Right renal cortex interstitium (tissue), 3 donors: Measurements from ENCODE around the gene BARX2. TPM values are rescaled to one million over a fixed set of nuclear protein-coding genes. Genes with fewer than 3 reads are reported as not detected.
"Not testable (repeated sequence)": the region's sequence is repeated elsewhere in the genome, so short reads cannot be mapped to it uniquely, and the experiment has no call there.

Source experiments
- DNase-seq, 3 donors: peaks; one replicate each; pipeline ENCODE4 v3.0.0-alpha.2; 2013; ENCODE audit warnings: low read depth in 3 of 3, low spot score in 2 of 3
- polyA plus RNA-seq, 3 donors: library from polyadenylated mRNA; unstranded; fragments of 120-200 nt; gene quantifications; one replicate each; pipeline ENCODE4 v1.2.1, GENCODE V29; 2013; ENCODE audit not compliant: insufficient read length in 3 of 3

The BARX2 gene, protein sequence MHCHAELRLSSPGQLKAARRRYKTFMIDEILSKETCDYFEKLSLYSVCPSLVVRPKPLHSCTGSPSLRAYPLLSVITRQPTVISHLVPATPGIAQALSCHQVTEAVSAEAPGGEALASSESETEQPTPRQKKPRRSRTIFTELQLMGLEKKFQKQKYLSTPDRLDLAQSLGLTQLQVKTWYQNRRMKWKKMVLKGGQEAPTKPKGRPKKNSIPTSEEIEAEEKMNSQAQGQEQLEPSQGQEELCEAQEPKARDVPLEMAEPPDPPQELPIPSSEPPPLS
- polyA plus RNA-seq, result under 1 TPM; 0.53 to 0.74 (median 0.72) TPM

DNA sequence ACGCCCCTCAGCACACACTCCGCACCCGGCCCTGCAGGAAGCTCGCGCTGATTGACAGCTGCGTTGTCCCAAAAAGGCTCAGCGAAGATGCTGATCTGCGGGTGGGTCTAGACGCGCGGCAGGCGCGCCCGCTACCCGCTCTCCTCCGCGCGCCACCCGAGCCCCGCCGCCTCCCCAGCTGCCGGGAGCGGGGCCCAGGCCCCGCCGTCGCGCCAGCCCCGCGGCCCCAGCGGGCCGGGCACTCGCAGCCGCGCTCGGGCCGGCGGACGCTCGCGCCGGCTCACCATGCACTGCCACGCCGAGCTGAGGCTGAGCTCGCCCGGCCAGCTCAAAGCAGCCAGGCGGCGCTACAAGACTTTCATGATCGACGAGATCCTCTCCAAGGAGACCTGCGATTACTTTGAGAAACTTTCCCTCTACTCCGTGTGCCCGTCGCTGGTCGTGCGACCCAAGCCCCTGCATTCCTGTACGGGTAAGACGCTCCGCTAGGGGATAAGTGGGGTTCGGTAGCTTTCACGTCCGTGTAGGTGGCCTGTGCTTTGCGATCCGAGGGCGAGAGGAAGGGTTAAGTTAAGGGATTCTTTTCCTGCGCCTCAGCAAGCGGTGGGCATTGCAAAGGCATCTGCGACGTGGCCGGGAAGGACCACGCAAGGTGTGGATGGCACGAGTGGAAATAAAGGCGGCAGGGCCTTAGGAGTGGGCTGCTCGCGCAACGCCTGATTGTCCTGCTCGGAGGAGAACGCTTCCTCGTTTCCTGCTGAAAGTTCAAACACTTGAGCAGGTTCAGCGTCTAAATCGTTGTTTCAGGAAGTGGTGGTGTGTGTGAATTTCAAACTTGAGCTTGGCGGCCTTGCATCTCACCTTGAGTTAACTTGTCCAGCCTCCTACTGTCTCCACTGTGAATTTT lies at the start of gene BARX2:
BARX2 (plus strand) TSS at position 98 of the 907 bp plus-strand sequence; CDS start at position 286, 188 bp downstream.
- DNase-seq, result peak in 2 of 3 donors; percentile 57 to 67

DNA sequence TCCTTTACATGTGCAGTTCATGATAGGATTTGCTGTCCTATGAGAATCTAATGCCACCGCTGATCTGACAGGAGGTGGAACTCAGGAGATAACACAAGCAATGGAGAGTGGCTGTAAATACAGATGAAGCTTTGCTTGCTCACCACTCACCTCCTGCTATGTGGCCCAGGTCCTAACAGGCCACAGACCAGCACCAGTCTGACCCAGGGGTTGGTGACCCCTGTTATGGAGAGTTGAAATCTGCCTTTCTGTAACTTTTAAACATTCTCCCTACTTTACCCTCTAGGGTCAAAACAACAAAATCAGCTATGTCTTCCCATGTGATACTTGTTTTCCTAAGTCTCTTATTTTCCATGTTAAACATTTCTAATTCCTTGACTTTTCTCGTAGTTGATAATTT lies 48.7 kb upstream of the BARX2 start:
- DNase-seq, result no peak

DNA sequence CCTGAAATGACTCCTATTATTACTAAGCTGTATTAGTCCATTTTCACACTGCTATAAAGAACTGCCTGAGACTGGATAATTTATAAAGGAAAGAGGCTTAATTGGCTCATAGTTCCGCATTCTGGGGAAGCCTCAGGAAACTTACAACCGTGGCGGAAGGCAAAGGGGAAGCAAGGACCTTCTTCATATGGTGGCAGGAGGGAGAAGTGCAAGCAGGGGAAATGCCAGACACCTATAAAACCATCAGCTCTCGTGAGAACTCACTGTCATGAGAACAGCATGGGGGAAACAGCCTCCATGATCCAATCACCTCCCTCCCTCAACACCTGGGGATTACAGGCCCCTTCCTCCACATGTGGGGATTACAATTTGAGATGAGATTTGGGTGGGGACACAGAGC lies 47.9 kb upstream of the BARX2 start:
- DNase-seq, result not testable (repeated sequence)

DNA sequence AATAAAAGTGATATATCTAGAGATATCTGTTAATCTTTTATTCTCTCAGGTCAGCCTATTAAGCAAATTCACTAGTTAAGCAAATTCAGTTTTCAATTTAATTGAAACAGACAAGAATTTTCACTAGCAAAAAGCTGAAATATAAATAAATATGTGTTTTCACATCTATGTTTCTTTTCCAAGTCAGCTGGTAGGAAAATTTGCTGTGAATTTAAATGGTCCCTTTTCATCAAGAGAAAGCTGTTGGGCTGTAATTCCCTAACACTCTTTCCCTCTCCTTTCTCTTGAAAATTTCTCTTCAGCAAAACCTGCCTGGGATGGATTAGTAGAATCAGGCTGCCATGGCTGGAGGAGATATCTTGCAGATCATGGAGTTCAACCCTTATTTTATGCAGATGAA lies 46.9 kb upstream of the BARX2 start:
- no peak for DNase-seq

DNA sequence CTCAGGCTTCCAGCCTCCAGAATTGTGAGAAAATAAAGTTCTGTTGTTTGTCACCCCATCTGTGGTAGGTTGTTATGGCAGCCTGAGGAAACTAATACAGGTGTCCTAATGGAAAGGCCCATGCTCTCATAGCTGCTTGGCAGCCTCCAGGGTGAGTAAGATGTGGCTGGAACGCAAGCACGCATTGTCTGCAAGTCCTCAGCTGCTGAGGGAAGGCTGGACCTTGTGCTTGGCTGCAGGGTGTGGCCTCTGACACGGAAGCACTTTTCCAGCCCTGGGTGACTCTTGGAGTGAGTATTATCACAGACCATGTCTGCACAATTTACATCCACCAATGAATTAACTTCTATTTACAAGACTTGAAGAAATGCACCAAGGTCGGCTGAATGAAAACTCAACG lies 44.4 kb upstream of the BARX2 start:
- DNase-seq, result no peak

DNA sequence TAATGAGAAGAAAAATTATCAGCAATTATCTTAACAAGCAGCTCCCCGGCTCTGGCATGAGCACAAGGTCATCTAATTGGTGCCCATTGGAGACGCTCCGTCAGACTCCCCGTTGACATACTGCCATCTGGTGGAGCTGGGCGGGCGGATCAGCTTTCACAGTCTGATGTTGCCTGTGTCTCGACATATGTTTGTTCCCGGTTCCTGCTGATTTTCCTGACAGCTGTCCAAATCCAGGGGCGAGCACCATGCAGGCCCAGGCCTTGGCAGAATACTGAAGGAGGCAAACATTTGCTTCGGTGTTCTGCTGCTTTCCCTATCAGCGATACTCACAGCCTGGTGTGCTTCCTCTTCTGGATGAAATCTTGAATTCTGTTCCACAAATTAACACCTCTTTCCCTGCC lies 43.8 kb upstream of the BARX2 start:
- DNase-seq, result peak in 2 of 3 donors; percentile 48 to 59

DNA sequence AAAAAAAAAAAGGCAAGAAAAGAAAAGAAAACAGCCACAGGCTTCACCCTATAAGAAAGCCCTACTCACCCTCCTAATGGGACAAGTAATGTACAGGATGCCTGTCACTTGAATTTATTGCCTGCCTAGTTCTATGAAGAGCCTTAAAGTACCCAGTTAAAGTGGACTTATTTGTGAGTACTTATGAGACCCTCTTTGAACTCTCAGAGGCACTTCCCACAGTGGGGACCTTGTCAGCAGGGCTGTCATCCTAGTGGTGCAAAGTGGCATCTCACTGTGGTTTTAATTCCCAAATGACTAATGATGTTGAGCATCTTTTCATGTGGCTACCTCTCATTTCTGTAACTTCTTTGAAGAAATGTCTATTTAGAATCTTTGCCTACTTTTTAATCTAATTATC lies 41.8 kb upstream of the BARX2 start:
- no peak for DNase-seq

DNA sequence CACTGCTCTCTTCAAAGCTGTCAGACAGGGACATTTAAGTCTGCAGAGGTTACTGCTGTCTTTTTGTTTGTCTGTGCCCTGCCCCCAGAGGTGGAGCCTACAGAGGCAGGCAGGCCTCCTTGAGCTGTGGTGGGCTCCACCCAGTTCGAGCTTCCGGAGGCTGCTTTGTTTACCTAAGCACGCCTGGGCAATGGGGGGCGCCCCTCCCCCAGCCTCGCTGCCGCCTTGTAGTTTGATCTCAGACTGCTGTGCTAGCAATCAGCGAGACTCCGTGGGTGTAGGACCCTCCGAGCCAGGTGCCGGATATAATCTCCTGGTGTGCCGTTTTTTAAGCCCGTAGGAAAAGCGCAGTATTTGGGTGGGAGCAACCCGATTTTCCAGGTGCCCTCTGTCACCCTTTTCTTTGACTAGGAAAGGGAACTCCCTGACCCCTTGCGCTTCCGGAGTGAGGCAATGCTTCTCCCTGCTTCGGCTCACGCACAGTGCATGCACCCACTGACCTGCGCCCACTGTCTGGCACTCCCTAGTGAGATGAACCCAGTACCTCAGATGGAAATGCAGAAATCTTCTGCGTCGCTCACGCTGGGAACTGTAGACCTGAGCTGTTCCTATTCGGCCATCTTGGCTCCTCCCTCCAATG lies 31.2 kb upstream of the BARX2 start:
- not testable (repeated sequence) for DNase-seq

DNA sequence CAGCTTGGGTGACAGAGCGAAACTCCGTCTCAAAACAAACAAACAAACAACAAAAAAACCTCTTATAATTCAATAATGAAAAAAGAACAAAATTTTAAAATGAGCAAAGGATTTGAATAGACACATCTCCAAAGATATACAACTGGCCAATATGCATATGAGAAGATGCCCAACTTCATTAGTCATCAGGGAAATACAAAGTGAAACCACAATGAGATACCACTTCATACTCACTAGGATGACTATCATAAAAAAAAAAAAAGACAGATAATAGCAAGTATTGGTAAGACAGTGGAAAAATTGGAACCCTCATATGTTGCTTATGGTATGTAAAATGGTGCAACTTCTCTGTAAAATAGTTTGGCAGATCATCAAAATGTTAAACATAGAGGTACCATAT lies 28.7 kb upstream of the BARX2 start:
- DNase-seq, result no peak

DNA sequence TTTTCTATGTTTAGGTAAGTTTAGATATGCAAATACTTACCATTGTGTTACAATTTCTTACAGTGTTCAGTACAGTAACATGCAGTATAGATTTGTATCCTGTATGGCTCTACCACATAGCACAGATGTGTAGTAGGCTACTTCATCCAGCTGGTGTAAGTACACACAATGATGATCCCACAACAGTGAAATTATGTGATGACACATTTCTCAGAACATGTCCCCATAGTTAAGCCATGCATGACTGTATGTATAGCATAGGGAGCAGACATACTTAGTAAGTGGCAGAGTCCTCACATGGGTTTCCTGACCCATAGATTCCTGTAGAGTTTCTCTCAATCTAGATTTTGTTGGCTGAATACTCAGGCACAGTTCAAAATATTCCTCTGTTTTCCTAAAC lies 26.8 kb upstream of the BARX2 start:
- DNase-seq, result no peak

DNA sequence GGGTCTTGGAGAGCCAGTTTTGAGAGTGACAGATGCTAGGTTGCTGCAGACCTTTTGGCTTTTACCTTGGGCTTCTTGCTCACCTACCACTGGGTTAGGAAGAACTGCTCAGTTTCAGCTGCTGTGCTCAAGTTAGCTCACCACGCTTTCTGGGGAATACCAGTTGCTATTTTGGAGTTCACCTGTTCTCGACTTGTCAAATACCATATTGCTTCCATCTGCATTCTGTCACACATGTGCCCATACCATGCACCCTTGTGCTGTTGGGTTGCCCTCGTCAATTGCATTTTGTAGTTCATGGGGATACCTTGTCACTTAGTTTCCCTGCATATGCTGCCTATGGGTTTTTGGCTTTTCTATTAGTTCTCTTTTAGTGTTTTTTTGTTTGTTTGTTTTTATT lies 23.0 kb upstream of the BARX2 start:
- DNase-seq, result no peak

DNA sequence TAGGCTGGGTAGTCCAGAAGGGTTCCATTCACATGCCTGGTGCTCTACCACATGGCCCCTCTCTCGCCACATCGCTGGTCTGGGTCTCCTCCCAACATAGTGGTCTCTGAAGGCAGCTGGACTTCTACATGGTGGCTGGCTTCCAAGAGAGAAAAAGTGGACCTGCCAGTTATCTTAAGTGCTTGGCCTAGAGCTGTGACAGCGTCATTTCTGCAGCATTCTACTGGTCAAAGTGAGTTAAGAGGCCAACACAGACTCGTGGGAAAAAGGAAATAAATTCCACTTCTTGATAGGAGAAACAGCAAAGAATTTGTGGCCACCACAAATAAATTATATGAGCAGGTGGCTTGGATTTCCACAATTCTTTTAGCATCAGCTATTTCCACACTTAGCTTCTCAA lies 21.0 kb upstream of the BARX2 start:
- no peak for DNase-seq

DNA sequence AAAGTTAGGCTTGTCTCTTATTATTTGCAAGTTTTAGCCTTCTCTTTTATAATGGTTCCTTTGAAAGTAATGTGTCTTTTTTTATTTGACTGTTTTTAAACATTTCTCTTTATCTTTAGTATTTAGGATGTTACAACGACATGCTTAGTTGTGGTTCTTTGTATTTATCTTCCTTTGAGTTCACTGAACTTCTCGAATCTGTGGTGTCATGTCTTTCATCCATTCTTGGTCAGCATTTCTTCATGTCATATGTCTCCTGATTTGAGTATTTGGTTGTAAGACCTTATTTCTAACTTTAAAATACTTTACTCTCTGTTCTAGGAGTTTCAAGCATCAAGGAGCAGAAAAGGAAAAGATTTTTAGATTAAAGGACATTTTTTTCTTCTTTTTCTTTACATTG lies 15.9 kb upstream of the BARX2 start:
- no peak for DNase-seq

DNA sequence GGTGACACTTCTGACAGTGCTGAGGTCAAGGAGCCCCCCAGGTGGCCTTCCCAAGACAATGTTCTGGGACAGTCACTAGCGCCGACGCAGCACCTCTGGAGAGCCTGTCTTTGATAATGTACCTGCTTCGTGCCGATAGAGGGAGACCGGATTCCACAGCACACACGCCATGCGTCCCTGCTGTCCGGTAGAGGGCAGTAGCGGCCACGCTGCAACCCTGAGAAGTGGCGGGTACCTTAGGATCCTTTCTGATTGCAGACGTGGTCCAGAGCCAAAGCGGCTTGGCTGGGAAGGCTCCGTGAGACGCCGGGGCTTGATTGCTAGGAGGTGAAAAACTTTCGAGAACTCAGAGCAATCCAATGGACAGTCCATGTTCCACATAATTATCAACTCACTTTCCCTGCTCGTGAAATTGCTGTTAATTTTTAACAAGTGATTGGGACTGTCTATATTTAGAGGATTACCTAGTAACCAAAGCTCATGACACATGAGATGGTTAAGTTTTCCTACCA lies 11.4 kb upstream of the BARX2 start:
- DNase-seq, result peak; percentile 69 to 77 (median 77)

DNA sequence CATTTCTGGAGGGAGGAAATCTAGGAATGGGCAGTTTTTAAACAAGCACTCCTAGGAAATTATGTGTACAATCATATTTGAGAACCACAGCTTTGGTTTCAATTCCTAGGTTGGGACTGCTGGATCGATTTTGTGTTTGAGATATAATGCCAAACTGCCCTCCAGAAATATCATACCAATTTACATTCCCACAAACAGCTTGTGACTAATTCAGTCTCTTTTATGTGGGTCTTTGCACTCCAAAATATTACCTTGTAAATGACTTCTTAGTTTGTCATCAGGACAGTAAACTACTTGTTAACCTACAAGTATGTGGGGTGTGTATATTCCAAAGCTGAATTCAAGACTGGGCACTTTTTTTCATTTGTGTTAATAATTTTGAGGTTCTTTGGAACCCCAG lies 9.8 kb upstream of the BARX2 start:
- DNase-seq, result no peak

DNA sequence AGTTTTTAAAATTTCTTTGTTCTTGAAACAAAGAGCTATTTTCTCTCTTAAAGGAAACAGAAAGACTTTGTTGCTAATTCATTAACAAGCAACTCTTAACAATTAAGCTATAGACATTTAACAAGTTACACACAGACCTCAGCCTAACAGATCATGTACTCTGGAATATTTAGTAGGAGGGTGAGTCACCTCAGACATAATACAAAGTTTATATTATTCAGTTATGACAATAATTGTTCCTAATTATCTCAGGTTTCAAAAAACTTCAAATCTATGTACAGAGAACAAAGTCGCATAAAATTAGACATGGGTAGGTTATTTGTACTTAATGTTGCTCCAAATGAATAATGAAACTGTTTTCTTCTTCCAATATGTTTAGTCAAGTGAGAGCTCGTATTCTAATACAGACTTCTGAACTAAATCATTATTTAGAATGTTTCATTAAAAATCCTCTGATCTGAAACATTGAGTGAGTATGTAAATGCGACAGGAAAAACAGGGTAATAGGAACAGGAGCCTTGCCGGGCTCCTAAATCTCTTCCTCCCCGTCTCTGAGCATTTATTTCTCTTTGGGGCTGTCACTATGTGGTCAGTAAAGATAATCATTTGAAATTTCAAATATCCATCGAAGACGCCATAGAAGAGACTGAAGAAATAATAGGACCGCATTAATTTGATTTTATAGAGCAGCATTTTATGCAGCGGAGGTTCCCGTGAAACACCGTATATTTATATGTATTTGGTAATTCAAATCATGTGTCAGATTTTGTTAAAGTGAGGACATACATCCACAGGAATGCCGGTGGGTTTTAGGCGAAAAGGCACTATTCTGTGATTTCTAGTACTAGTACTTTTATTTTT lies 8.7 kb upstream of the BARX2 start:
- no peak for DNase-seq

DNA sequence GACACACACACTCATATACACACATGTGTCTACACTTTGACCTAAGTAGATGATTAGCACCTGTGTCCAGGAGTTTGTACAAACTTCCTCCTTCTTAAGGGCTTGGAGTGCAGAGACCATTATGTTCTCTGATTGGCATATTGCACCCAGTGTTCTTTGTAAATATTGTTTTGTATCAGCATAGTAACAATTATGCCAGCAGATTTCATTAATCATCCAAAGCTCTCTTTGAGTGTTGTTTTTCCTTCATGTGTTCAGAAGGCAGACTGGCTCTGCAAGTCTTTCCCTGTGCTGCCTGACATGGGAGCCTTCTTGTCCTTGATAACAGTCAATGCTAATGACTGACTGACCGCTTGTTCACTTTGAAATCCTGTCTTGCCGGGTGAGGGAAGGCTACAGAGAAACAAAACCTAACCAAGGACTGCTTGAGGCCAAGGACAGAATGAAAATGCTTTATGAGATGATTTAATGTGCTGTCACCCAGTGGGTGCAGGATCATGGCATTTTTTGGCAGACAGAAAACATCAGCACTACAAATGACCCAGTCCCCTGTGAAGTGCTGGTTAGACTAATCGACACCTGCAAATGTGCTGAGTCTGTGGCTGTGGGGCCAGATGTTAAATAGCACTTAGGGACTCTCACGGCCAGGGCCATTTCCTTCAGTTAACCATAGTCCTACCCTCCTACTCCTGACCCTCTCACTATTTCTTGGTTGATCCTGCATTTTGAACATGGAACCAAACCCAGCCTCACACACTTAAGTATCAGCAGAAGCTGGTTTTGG lies 6.6 kb upstream of the BARX2 start:
- no peak for DNase-seq

DNA sequence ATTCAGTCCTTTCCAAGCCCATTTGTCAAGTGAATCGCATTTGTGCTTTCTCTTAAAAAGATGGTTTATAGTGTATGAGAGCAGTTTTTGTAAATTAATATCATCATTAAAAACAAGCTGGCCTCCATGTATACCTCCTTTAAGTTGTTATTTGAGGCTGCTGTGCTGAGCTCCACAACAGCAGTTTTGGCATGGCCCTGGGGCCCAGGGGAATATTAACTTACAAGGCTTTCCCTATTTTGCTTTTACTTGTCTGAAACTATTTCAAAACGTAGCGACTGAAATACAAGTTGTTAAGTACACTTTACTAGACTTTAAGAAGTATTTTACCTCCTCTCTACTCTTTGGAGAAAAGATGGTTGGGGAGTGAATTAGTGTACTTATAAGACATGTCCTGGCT lies 4.9 kb upstream of the BARX2 start:
- no peak for DNase-seq
